Neuron (in vitro differentiated cells): ENCODE results near the gene GPR180.

Experiments used
- H2AFZ ChIP-seq: one replicate; pipeline ENCODE4 v1.6.1; 2013; ENCODE audit warnings: low read depth, mild to moderate bottlenecking, inconsistent platforms, low read length, moderate library complexity
- H3K27me3 ChIP-seq: one replicate; pipeline ENCODE4 v1.6.1; 2013; ENCODE audit warnings: low read length; ENCODE audit not compliant: insufficient read depth
- H3K36me3 ChIP-seq: one replicate; pipeline ENCODE4 v1.6.1; 2013; ENCODE audit warnings: low read length; ENCODE audit not compliant: insufficient read depth
- H3K4me1 ChIP-seq: one replicate; pipeline ENCODE4 v1.6.1; 2013; ENCODE audit warnings: low read length; ENCODE audit not compliant: insufficient read depth
- H3K4me3 ChIP-seq: 2 replicates; pipeline ENCODE4 v1.5.1; 2013; ENCODE audit warnings: mild to moderate bottlenecking, low read length, moderate library complexity
- H3K9me3 ChIP-seq: one replicate; pipeline ENCODE4 v1.6.1; 2013; ENCODE audit warnings: low read length

Gene GPR180

DNA sequence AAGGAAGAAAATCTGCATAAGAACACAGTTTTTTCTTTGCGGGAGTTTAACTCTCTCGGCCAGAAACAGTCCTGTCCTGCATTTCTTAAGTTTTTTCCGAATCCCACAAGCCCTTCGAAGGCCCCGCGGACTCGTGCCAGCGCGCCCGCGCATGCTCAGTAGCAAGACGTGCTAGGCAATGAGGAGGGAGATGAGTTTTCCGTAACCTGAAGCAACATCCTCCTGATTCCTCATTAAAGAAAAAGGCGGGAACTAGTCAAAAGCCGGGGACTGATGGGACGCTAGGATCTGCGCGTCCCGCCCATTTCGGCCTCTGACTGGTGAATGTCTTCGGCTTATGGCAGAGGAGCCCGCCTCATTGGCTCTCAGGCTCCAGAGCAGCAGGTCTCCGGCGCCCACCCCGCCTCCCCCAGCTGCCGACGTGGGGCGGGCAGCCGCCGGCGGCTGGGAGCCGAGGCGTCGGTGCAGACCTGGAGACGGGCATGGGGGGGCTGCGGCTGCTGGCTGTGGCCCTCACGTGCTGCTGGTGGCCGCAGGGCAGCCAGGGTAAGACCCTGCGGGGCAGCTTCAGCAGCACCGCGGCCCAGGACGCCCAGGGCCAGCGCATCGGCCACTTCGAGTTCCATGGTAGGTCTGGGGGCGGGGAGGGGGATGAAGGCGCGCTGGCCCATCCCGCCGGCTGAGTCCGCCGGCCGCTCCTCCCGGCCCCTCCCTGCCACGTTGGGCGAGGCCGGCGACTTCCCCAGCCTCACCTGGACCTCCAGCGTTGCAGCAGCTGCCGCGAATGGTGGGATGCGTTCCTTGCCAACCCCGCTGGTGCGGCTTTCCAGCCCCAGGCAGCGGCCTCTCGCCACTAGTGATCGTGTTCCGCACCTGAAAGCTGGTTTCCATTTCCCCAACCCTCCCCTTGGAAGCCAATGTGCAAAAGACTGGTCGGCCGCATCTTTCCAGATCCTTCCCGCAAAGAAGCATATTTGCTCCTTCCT lies at the start of gene GPR180:
GPR180 (plus strand) TSS at position 412 of the 986 bp plus-strand sequence; CDS start at position 483, 71 bp downstream.
- H3K27me3 ChIP-seq = no peaks in the 10 kb centered on the region
- peak within 1 kb of the TSS; percentile 98 for H3K4me3 ChIP-seq
- peak within 1 kb of the TSS; percentile 83 for H2AFZ ChIP-seq
- peaks cover 15% of the 10 kb centered on the region for H3K36me3 ChIP-seq
- peaks cover 3% of the 10 kb centered on the region for H3K9me3 ChIP-seq
- peaks cover 12% of the 10 kb centered on the region for H3K4me1 ChIP-seq

DNA sequence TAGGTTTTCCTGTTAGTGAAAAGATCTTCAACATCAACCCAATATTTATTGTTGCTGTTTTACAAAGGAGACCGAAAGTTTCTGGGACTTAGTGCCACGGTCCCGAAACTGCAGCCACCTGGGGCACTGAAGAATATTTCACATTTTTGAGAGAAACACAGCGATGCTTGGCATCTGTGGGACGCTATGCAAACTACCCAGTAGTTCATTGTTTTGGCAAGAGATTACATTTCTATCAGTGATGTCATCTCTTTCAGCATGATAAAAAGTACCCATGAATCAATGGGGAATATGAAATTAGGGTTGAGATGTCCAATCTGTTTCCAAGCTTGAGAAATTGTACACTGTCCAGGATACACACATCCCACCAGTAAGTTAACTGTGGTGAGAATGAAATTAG lies 49.6 kb upstream of the GPR180 start:
- Histone ChIP-seq H2AFZ (no peak overlapping the region), H3K4me1 (peaks cover 10% of the 10 kb centered on the region), H3K4me3 (no peak overlapping the region), H3K36me3 (no peaks in the 10 kb centered on the region), H3K27me3 (no peaks in the 10 kb centered on the region), H3K9me3 (no peaks in the 10 kb centered on the region)

DNA sequence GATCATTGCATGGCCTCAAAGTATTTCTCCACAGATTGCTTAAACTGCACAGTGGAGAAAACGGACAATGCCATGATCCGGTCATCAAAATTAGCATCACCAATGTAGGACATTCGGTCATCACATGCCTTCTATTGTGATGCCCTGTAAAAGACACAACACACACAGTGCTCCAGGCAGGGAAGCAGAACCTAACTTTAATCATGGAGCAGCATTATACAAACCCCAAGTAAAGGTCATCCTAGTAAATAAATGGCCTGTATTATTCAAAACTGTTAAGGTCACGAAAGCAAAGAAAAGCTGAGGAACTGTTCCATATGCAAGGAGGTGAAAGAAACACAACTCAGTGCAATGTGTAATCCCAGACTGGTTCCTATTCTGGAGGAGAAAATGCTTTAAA lies 47.9 kb upstream of the GPR180 start:
- no peaks in the 10 kb centered on the region for H3K36me3 ChIP-seq
- H3K9me3 ChIP-seq = no peaks in the 10 kb centered on the region
- no peaks in the 10 kb centered on the region for H3K27me3 ChIP-seq
- H3K4me1 ChIP-seq = peaks cover 10% of the 10 kb centered on the region
- no peak overlapping the region for H3K4me3 ChIP-seq
- H2AFZ ChIP-seq = no peak overlapping the region

DNA sequence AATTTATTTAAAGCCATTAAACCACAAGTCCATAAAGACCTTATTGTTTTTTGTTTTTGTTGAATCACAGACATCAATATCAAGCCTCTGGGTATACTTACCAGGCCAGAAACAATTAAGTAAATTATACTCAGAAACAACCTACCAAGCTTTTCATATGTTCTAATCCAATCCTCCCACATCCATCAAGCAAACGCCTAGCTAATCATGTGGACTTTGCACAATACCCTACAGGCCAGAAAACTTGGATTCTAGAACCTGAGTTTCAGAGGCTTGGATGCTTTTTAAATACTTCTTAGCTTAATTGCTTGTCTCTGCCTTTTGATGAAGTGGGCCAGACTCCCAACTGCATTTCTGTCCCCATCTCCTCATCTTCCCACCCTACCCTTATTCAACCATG lies 45.6 kb upstream of the GPR180 start:
- Histone ChIP-seq H3K27me3 (no peaks in the 10 kb centered on the region), H3K36me3 (no peaks in the 10 kb centered on the region), H3K9me3 (no peaks in the 10 kb centered on the region), H3K4me1 (peaks cover 10% of the 10 kb centered on the region), H3K4me3 (no peak overlapping the region), H2AFZ (no peak overlapping the region)

DNA sequence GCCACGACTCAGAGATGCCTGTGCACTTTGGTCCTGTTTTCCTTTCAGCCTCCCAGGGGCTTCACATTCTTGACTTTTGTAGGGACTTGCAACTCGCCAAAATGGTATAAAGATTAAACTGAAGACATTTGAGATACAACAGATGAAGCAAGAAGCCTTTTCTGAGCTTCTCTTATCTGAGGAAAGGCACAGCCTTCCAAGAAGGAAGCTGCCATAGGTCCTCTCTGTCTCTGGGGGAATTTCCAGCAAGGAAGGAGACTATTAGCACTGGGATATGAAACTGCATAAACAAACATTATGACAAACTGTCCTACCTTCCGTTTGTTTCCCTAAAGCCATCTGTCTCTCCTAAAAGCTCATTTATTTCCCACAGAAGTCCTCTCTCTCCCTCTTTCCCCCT lies 45.0 kb upstream of the GPR180 start:
- no peaks in the 10 kb centered on the region for H3K36me3 ChIP-seq
- no peak overlapping the region for H3K4me3 ChIP-seq
- peaks cover 10% of the 10 kb centered on the region for H3K4me1 ChIP-seq
- H3K27me3 ChIP-seq = no peaks in the 10 kb centered on the region
- H3K9me3 ChIP-seq = no peaks in the 10 kb centered on the region
- no peak overlapping the region for H2AFZ ChIP-seq

DNA sequence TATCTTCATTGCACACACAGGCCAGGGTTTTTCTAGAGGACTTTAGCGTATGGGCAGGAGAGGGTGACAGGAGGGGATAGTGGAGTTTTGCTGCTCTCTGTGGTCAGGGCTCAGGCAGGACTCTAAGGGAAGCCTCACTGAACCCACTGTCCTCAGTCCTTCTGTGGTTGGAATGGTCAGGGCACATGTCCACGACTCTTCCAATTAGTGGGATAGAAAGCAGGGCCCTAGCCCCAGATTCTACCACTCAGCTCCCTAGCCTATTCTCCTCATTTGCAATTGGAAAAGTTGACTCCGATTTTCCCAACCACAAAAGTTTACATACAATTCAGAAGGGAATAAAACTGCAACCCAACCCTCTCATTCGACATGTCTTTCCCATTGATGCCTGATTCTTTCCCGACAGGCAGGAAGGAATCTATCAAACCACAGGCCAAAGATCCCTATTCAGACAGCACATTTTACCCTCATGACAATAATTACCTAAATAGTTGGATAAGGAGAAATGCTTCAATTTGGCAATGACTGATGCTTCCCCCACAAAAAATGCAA lies 43.9 kb upstream of the GPR180 start:
- Histone ChIP-seq H3K4me1 (peaks cover 10% of the 10 kb centered on the region), H3K36me3 (no peaks in the 10 kb centered on the region), H3K27me3 (no peaks in the 10 kb centered on the region), H3K9me3 (no peaks in the 10 kb centered on the region), H3K4me3 (no peak overlapping the region), H2AFZ (no peak overlapping the region)

DNA sequence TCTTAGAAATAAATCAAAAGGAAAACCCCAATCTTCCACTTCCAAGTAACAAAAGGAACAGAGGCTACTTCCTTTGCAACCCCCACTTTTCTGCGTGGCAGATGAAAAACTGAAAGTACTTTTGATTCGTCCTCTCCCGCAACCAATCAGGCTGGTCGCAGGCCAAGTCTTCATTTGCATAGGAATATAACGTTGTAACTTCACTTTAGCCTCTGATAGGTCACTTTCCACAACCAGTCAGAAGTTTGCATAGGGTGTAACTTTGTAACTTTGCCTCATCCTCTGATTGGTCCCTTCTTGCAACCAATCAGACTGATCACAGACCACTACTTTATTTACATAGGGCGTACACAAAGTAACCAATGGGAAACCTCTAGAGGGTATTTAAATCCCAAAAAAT lies 42.9 kb upstream of the GPR180 start:
- H3K4me3 ChIP-seq = no peak overlapping the region
- H3K4me1 ChIP-seq = peaks cover 3% of the 10 kb centered on the region
- H2AFZ ChIP-seq = no peak overlapping the region
- no peaks in the 10 kb centered on the region for H3K36me3 ChIP-seq
- no peaks in the 10 kb centered on the region for H3K9me3 ChIP-seq
- no peaks in the 10 kb centered on the region for H3K27me3 ChIP-seq

DNA sequence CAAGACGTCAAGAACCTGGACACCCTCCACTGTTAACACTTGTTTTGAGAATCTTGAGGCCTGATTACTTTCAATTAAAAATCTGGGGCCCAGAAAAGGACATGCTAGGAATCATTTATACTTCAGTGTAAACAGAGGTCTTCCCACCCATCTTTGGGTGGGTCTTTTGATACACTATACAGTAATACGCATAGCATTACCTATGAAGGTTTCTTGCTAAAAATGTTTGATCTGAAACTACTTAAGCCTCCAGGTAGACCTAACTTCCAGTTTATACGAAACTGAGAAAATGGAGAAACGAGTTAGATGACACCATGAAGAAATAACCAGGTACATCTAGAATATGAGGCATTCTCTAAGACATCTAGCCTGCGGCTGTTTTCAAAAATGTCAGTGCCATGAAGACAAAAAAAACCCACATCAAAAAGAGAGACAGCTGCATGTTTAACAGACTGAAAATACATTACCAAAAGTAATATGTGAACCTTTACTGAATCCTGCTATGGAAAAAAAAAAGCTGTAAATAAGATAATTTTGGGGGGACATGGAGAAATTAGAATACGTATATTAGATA lies 42.3 kb upstream of the GPR180 start:
- Histone ChIP-seq H3K9me3 (no peaks in the 10 kb centered on the region), H3K4me3 (no peak overlapping the region)

DNA sequence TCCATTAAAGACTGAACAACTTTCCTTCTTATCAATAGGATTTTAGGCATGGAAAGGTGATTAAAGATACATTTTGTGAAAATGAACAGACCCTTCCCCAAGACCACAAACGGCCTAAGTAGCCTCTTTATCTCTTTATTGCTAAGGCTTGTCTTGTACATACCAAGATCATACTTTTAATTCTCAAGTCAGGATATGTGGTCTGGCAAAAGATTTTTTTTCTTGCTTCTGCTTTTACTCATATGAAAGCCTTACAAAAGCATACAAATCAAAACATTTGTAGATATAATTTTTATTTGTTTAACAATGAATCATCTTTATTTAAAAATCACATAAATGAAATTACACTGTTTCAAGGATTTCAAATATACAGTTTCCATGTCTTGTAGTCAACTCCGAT lies 41.5 kb upstream of the GPR180 start:
- no peak overlapping the region for H2AFZ ChIP-seq
- no peaks in the 10 kb centered on the region for H3K36me3 ChIP-seq
- no peak overlapping the region for H3K4me3 ChIP-seq
- H3K27me3 ChIP-seq = no peaks in the 10 kb centered on the region
- no peaks in the 10 kb centered on the region for H3K9me3 ChIP-seq
- no peaks in the 10 kb centered on the region for H3K4me1 ChIP-seq

More for the DNA sequence above, 42.3 kb upstream of the GPR180 start:
- no peaks in the 10 kb centered on the region for H3K4me1 ChIP-seq
- H3K36me3 ChIP-seq = no peaks in the 10 kb centered on the region
- no peak overlapping the region for H2AFZ ChIP-seq
- H3K27me3 ChIP-seq = no peaks in the 10 kb centered on the region

DNA sequence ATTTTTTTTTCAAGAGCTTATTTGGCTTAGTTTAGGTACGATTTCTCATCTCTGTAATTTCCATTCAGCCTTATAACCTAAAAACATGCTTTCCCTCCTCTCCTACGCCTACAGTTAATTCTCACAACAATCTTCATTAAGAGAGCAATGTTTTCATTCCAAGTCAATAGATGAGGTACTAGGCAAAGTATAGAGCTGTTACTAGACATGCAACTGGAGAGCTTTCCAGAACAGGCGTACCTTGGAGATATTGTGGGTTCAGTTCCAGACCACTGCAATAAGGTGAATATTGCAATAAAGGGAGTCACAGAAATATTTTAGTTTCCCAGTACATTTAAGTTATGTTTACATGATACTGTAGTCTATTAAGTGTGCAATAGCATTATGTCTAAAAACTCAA lies 40.5 kb upstream of the GPR180 start:
- no peaks in the 10 kb centered on the region for H3K4me1 ChIP-seq
- H3K4me3 ChIP-seq = no peak overlapping the region
- H3K9me3 ChIP-seq = no peaks in the 10 kb centered on the region
- H2AFZ ChIP-seq = no peak overlapping the region
- no peaks in the 10 kb centered on the region for H3K36me3 ChIP-seq
- H3K27me3 ChIP-seq = no peaks in the 10 kb centered on the region

DNA sequence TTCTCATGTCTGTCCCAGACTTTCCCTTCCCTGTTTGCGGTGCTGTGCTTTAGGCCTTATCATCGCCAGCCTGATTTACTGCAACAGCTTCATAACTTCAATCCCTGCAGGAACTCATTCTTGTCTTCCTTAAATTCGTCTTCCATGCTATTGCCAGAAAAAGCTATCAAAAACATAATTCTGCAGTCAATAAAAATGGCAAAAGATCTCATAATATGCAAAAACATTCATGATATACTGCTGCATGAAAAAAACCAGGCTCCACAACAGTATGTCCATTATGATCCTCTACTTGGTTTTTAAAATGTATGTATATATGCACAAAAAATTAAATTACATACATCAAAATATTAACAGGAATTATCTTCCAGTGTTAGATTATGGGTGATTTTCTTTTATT lies 34.1 kb upstream of the GPR180 start:
- no peak overlapping the region for H2AFZ ChIP-seq
- H3K36me3 ChIP-seq = peaks cover 22% of the 10 kb centered on the region
- H3K27me3 ChIP-seq = no peaks in the 10 kb centered on the region
- H3K4me1 ChIP-seq = no peaks in the 10 kb centered on the region
- no peak overlapping the region for H3K4me3 ChIP-seq
- H3K9me3 ChIP-seq = peaks cover 7% of the 10 kb centered on the region

DNA sequence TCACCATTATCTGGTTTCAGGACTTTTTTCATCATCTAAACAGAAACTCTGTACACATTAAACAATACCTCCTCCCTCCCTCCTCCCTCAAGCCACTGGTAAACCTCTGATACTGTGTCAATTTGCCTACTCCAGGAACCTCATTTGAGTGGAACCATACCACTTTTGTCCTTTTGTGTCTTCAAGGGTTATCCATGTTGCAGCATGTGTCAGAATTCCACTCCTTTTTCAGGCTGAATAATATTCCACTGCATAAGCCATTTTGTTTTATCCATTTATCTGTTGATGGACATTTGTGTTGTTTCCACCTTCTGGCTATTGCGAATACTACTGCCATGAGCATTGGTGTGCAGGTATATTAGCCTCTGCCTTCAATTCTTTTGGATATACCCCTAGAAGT lies 33.2 kb upstream of the GPR180 start:
- Histone ChIP-seq H3K4me3 (no peak overlapping the region), H3K27me3 (no peaks in the 10 kb centered on the region), H3K36me3 (peaks cover 31% of the 10 kb centered on the region), H2AFZ (no peak overlapping the region), H3K4me1 (no peaks in the 10 kb centered on the region), H3K9me3 (peaks cover 15% of the 10 kb centered on the region)

DNA sequence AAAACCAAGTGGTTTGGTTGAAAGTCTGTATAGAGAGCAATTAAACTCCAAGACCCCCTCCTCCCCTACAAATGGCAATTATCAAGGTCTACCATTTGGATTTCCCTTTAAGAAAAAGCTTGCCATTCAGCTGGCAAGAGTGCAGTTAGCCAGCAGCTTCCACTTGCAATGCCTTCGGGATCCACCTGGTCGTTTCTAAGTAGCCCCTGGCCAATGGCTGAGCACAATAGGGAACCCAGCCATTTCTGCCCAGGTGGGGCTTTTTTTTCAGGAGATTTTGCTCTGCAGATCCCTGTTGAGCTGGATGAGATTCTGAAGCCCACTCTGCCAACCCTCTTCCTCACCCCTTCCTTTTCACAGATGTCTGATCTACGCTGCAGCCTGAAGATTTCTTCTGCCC lies 32.0 kb upstream of the GPR180 start:
- H3K4me1 ChIP-seq = no peaks in the 10 kb centered on the region
- H3K36me3 ChIP-seq = peaks cover 41% of the 10 kb centered on the region
- H3K4me3 ChIP-seq = no peak overlapping the region
- H3K27me3 ChIP-seq = no peaks in the 10 kb centered on the region
- H3K9me3 ChIP-seq = peaks cover 19% of the 10 kb centered on the region
- no peak overlapping the region for H2AFZ ChIP-seq
